Retinal pigment epithelial cell (primary cell): Measurements from ENCODE around the gene TUBGCP2.
A peak's percentile ranks its signal among the peaks of the same experiment; 100 is the strongest.
"Not testable (repeated sequence)": the region's sequence is repeated elsewhere in the genome, so short reads cannot be mapped to it uniquely, and the experiment has no call there.

Experiments
- DNase-seq: peaks from one replicate; pipeline ENCODE4 v3.0.0-alpha.2; 2010; ENCODE audit warnings: low read depth
- H3K4me3 ChIP-seq: 2 replicates; pipeline ENCODE4 v1.5.1; 2011; ENCODE audit warnings: mild to moderate bottlenecking, low read length, control low read depth, moderate library complexity
- TF ChIP-seq, protein P1 (sequence below): conservative IDR thresholded peaks from 2 replicates; pipeline ENCODE4 v1.5.1; 2011; ENCODE audit warnings: low read depth, low read length, control low read depth, inconsistent platforms

TUBGCP2 gene

GRCh38 chr10:133327651-133328357 lies 19.1 kb upstream of the TUBGCP2 start:
- no peak for DNase-seq
- H3K4me3 ChIP-seq: no peak overlapping the region
- TF ChIP-seq, protein P1, sequence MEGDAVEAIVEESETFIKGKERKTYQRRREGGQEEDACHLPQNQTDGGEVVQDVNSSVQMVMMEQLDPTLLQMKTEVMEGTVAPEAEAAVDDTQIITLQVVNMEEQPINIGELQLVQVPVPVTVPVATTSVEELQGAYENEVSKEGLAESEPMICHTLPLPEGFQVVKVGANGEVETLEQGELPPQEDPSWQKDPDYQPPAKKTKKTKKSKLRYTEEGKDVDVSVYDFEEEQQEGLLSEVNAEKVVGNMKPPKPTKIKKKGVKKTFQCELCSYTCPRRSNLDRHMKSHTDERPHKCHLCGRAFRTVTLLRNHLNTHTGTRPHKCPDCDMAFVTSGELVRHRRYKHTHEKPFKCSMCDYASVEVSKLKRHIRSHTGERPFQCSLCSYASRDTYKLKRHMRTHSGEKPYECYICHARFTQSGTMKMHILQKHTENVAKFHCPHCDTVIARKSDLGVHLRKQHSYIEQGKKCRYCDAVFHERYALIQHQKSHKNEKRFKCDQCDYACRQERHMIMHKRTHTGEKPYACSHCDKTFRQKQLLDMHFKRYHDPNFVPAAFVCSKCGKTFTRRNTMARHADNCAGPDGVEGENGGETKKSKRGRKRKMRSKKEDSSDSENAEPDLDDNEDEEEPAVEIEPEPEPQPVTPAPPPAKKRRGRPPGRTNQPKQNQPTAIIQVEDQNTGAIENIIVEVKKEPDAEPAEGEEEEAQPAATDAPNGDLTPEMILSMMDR: no peak

DNA sequence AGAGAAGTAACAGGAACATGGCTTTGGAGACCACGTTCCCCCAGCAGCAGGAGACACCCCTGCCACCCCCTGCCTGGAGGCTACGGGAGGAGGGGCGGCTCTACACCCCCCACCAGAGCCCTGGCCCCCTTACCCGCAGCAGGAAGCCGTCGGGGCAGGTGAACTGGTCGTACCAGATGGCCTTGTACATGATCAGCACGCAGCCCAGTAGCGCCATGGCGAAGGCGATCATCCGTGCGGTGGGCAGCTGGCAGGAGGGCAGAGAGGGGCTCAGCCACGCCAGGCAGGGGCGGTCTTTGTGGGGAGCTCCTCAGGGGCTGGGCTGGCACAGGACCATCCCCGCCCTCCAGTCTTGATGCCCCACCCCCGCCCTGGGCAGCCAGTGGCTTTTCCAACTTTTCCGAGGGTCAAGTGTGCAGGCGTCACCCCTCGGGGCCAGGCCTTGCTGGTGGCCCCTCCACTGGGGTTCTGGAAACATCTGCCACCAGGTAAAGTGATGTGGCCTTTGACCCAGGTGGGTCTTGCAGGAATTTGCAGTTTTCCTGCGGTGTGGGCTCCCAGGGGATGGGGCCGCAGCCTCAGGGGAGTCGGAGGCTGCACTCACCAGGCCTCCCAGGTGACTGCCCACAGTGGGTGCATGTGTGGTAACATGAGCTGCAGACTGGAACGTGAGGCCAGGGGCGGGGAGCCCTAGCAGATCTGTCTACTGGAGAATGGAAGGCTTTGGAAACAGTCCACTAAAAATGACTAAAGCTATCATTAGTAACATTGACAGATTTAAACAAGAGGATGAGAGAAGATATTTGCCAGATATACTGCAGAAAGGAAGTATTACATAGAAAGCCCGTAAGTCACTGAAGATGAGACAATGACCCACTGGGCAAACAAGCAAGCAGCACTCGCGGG lies 18.3 kb upstream of the TUBGCP2 start:
- no peak overlapping the region for H3K4me3 ChIP-seq
- DNase-seq: no peak
- TF ChIP-seq, protein P1: no peak

GRCh38 chr10:133326223-133326551 lies 17.5 kb upstream of the TUBGCP2 start:
- no peak for DNase-seq
- peak overlapping the region; percentile 31 for H3K4me3 ChIP-seq

DNA sequence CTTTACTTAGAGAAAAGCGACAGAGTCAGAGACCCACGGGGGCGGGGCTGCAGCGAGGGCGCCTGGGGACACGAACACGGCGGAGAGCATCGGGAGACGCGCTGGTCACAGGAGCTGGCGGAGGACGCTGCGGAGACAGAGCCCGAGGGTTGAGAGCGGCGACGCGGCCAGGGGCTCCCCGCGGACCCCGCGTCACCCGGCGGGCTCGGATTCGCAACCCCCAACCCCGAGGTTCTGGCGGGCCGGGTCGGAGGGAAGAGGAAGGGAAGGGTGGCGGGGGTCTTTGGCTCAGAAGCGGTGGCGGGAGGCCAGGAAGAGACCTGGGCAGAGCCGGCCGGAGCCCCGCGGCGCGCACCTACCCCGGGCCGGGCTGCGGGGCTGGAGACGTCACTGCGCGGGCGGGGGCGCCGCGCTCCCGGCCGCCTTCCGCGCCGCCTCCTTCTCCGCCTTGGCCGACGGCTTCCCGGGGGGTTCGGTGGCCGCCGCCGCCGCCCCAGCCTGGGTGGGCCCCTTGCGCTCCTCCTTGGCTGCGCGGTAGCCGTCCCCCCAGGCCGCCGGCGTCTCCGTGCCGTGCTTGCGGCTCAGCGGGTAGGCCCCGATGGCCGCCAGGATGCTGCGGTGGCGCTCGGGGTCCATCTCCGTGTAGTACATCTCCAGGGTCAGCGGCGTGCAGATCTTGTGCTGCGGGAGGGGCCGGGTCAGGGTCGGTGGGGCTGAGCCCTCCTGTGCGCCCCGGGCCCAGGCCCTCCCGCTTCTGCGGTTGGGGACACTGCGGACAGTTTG lies 17.0 kb upstream of the TUBGCP2 start:
- TF ChIP-seq, protein P1: no peak
- DNase-seq: no peak
- H3K4me3 ChIP-seq: peak overlapping the region; percentile 36

More at GRCh38 chr10:133326223-133326551, 17.5 kb upstream of the TUBGCP2 start:
- TF ChIP-seq, protein P1: no peak

DNA sequence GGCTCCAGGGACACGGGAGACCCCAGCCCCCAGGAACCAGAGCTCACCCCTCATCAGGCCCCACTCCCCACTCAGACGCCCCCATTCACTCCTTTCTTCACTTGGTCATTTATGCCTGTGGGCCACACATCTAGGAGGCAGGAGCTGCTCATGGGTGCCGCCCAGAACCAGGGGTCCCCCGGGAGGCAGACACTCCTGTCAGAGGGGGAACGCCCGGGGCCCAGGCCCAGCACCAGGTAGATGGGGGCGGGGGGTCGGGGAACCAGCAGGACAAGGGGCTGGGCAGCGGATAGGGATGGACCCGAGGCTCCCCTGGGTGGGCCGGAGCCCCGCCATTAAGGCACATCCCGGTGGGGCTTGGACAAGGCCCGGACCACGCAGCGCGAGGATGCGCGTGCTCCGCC lies 16.2 kb upstream of the TUBGCP2 start:
- TF ChIP-seq, protein P1: no peak
- H3K4me3 ChIP-seq: no peak overlapping the region
- no peak for DNase-seq

DNA sequence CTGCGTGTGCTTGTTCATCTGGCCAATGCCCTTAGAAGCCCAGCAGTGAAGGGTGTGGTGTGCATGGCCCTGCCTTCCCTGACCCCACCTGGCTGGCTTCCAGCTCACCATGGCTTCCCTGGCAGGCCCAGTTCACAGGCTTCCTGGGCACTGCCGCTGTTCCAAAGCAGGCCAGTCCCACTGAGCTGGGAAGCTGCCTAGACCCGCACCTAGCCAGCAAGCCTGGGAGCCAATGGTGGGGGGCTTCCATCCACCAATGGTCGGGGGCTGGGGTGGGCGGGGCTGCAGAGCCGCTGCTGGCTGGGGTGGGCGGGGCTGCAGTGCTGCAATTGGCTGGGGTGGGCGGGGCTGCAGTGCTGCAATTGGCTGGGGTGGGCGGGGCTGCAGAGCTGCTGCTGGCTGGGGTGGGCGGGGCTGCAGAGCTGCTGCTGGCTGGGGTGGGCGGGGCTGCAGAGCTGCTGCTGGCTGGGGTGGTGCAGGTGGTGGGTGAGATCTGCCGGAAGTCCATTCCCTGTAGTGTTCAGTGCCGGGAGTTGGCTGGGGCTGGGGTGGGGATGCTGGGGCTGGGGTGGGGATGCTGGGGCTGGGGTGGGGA lies 15.6 kb upstream of the TUBGCP2 start:
- peak overlapping the region; percentile 48 for H3K4me3 ChIP-seq
- TF ChIP-seq, protein P1: no peak
- no peak for DNase-seq

- DNase-seq, H3K4me3 ChIP-seq: not testable (repeated sequence)
Measured at GRCh38 chr10:133322064-133322709, 13.5 kb upstream of the TUBGCP2 start.

GRCh38 chr10:133320852-133321422 lies 12.3 kb upstream of the TUBGCP2 start:
- not testable (repeated sequence) for H3K4me3 ChIP-seq, DNase-seq
